Brain pericyte (primary cell): ENCODE measurements around the gene RNU6-1.

Experiments
- DNase-seq: peaks from one replicate; pipeline ENCODE4 v3.0.0-alpha.2; 2012; ENCODE audit warnings: low read depth, low spot score

RNU6-1 gene

DNA sequence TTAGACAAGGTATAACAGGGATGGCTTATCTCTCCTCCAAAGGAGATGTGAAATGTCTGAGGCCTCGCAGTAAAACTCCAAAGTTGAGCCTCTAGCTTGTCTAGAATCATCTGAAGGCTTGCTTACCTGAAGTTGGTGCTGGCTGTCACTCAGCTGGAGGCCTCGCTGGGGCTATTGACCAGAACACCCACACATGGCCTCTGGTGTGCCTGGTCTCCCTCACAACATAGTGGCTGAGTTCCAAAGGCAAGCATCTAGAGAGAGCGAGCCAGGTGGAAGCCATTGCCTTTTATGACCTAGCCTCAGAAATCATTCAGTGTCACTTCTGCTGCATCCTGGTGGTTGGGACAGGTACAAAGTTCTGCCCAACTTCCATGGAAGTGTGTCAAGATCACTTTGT is 17.4 kb upstream of the RNU6-1 start:
- DNase-seq = no peak

DNA sequence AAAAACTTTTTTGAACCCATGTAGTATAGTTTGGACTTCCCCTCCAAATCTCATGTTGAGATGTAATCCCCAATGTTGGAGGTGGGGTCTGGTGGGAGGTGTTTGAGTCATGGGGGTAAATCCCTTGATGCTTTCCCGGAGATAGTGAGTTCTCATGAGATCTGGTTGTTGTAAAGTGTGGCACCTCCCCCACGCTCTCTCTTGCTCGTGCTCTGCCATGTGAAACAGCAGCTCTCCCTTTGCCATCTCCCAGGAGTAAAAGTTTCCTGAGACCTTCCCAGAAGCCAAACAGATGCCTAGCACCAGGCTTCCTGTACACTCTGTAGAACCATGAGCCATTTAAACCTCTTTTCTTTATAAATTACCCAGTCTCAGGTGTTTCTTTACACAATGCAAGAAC is 16.0 kb upstream of the RNU6-1 start:
- no peak for DNase-seq

DNA sequence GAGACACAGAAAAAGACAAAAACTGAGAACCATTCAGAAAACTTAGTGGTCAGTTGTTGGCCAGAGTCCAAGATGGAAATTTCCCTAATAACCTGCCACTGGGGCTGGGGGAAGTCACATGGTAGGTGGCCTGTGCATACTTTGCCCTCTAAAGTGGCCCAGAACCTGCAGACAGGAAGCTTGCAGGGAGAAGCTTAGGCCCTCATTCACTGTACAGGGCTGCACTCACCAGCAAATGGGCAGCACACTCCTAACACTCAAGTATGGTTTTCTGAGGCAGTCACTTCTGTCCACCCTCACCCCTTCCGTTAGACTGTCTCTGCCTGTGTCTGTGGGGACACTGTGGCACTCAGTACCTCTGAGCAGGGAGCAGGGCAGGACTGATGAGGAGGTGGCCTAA is 14.5 kb upstream of the RNU6-1 start:
- no peak for DNase-seq

DNA sequence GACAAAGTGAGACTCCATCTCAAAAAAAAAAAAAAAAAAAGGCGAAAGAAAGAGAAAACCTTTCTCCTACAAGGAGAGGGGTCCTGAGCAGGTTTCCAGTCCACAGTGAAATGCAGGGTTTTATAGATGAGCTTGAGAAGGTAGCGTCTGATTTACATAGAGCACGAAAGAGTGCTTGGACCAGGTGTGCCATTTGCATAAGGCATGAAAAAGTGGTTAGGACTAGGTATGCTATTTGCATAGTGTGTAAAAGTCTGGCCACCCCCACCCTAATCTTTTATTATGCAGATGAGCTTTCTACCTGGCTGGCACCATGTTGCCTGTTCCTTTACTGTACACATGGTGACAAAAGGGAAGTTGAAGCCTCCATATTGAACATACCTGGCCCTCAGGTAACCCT is 13.6 kb upstream of the RNU6-1 start:
- DNase-seq = no peak

DNA sequence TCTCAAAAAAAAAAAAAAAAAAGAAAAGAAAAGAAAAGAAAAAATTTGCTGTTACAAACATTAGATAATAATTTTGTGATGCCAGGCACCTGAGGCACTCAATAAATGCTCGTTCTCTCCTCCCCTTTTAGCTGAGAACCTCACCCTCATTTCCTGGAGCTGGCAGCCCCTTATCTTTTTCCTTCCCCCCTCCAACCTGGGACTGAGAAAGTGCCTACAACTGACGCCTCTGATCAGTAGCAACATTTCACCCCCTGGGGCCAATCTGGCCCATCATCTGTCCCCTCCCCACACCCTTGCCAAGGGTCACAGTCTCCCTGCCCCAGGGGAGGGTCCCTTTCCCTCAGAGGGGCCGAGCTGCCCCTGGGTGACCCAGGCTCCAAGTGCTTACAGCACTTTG is 12.6 kb upstream of the RNU6-1 start:
- no peak for DNase-seq

DNA sequence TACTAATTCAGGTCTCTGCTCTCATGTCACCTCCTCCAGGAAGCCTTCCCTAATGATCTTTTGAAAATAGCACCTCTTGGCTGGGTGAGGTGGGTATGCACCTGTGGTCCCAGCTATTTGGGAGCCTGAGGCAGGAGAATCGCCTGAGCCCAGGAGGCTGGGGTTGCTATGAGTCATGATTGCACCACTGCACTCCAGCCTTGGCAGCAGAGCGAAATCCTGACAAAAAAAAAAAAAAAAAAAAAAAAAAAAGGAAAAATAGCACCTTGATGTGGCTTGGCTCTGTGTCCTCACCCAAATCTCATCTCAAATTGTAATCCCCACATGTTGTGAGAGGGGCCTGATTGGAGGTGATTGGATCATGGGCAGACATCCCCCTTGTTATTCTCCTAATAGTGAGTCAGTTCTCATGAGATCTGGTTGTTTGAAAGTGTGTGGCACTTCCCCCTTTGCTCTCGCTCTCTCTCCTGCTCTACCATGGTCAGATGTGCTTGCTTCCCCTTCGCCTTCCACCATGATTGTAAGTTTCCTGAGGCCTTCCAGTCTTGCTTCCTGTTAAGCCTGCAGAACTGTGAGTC is 11.2 kb upstream of the RNU6-1 start:
- no peak for DNase-seq

DNA sequence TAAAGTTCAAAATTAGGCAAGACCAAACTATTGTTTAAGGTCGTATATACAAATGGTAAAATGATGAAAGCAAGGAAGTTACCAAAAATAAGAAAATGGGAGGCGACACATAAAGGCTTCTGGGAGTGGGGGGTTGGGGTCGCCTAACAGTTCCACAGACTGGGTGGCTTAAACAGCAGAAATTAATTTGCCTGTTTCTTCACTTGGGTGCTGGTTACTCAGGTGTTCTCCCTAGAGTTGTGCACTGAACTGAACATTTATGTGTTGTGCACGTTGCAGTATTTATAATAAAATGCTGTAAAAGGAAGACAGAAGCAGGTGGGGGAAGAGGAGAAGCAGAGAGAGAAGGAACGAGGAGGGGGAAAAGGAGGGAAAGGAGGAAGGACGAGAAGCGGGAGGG is 10.5 kb upstream of the RNU6-1 start:
- DNase-seq = no peak

DNA sequence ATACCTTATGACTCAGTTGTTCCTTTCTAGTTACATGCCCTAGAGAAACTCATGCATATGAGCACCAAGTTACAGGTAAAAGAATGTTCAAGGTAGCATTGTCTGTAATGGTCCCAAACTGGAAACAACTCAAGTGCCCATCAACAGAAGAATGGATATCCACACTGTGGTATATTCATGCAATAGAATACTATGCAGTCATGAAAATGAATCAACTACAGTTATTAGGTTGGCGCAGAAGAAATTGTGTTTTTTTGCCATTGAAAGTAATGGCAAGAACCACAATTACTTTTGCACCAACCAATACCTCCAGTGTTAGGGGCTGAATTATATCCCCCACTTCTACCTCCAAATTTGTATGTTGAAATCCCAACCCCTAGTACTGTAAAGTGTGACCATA is 9.7 kb upstream of the RNU6-1 start:
- no peak for DNase-seq

DNA sequence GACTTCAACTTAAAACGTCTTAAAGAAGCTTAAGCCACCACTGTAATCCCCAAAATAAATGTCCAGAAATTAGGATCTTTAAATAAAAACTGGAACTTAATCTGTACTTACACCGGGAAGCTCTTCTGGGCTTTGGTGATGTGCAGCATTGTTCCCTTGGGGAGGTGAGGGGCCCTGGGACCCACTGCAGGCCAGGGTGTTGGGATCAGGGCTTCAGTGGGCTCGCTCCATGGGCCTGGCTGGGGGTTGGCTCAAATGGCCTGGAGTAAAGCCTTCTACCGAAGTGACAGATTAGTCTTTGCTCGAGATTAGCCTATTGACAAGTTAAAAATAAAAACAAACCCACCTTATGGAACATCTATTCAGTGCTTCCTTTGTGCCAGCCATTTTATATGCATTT is 6.1 kb upstream of the RNU6-1 start:
- no peak for DNase-seq

DNA sequence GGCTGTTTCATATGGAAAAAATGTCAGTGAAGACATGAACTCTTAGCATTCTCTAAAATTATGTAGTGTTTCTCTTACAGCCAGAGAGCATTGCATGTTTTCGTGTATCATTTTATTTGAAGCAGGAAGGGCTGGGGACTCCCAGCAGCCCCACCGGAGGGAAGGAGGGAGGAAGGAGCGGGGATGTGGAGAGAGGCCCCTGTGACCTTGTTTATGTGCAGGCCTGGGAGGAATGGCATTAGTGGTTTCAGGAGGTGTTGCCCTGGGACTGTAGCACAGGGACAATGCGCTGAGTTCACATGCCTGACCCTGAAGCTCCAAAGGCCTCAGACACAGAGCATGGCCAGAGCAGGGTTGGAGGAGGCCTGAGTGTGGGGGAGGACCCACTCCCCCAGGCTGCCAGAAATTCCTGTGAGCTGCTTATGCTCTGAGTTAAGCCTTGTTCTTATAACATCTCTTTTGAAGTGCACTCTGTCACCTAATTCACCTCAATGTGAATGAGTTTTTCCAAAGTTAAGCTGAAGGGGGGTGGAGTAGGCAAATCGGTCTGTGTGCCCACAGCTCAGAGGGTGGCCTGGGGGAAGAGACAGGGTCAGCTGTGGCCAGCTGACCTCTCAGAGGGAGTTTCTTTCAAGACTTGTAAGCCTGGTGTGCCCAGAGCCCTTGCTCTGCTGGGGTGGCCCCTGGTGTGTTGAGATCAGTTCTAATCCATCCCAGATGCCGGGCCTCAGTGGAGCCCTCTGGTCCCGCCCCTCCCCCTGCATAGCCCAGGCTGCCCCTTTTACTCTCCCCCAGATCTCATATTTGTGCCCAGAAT is 3.9 kb upstream of the RNU6-1 start:
- no peak for DNase-seq

DNA sequence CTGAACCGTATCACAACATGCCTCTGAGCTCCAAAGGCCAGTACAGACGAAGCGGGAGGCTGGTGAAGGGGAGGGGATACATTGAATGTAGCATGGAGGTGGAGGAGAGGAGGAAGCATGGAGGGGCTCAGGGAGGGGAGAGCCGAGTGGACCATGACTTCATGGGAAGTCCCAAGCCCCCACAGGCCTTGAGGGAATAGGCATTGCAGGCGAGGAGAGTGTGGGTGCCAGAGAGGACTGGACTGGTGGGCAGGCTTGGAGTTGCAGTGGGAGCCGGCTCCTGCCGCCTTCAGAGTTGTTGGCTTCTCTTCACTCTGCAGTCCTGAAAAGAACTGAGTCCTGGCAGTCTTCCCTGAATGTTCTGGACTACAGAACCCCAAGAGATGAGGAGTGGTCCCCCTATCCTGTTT is 3.3 kb upstream of the RNU6-1 start:
- DNase-seq = no peak

DNA sequence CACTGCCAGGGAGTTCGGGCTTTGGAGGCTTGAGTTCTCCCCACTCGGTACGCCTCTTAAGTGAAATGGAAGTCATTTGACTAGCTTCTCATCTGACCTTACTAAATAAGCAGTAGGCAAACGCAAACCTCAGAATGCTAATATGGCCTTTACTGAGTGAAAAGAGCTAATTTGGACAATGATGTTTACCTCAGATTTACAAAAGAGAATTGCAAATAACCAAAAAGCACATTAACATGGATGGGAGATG is 1.6 kb upstream of the RNU6-1 start:
- no peak for DNase-seq

DNA sequence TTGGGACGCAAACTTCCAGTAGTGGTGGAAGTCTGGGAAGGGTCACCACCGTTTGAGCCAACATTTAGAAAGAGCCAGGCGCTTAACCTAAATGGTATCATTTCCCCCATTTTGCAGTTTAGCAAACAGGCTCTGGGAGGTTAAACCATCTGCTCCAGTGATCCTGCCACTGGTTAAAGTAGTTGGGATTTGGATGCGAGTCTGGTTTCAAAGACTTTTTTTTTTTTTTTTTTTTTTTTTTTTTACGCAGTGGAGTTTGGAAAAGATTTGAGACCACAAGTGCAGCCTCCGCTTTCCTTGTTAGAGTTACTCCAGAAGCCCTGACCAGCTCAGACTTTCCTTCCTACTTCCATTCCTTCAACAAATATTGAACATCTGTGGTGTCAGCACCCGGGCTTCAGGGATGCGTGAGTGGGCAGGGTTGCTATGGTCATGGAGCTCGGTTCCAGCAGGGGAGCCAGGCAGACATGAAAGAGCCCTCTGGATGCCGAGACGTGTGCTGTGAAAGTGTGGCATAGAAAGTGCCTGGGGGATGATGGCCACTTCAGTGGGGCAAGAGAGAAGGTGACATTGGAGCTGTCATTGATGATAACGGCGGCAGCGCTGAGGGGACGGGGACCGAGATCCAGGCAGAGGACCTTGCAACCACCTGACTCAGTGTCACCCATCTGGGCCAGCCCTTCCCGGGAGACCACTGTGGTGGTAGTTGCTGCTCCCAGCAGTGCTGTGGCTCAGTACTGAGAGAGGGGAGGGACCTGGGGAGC is 1.1 kb upstream of the RNU6-1 start:
- no peak for DNase-seq

DNA sequence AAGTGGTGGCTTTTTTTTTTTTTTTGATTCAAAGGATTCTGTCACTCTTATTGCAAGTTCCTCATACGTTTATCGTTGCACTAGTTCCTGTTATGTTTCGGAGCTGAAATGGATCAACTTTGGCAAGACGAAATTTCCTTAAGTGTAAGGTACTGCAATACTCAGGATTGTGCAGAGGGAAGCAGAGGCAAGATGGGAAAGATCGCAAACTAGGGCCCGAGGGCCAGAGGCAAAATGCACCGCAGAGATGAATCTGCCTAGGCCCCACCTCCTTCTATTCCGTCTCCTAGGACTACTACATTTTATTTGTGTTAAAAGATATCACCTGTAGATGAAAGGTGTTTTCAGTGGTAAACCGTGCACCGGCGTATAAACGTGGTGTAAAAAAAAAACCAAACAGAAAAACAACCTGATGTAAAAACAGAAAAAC is 331 bp downstream of the RNU6-1 start:
- no peak for DNase-seq

DNA sequence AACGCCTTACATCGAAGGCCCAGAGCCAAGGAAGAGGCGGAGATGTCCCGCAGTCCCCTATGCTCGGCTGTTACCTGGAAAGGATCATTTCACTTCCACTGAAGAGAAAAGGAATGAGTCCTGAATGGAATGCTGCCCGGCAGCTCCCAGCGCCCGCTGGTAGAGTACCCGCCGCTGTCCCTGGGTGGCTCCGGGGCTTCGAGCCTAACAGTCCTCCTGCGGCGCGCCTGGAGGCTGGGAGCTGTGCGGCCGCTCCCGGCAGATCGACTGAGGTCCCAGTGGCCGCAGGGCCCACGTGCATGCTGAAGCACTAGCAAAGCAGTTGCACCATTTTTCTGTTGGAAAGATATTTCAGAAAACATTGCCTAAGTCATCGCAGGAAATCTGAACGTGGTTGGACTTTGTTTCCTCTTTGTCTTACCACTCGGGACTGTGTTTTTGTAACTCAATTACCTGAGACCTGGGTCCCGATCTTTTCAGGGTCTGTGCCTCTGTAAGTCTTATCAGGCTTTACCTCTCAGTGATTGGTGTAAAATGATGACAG is 984 bp downstream of the RNU6-1 start:
- DNase-seq = no peak

DNA sequence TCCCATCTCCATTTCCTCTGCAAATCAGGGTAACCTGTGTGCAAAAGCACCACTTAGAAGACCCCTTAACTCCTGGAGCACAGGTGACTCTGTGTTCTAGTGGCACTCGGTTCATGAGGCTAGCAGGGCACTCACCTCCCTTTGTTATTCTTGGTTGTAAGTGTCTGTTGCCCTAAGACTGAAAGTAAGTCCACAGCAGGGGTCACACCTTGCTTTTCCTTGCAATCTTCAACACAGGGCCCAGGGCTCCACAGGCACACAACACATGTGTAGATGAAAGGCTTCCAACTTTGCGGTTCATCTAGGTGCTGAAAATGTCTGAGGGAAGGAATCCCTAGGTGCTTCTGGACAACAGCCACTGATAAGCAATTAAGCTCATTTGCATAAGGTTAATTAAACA is 2.9 kb downstream of the RNU6-1 start:
- no peak for DNase-seq

DNA sequence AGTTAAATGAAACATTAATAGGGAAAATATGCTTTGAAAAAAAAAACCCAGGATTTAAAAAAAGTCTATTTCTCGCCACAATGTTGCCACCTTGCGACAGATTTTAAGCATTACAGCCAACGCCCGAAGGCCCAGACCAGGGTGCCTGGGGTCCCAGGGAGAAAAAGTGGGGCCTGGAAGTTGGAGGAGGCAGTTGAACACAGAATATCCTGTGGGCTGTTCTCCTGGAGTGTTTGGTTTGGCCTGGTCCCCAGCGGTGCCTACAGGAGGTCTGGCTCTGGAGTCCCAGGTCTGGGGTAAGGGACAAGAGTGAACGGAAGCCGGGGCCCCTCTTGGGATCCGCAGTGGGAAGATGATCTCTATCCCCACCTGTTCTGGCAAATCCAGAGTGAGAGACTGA is 3.4 kb downstream of the RNU6-1 start:
- no peak for DNase-seq

DNA sequence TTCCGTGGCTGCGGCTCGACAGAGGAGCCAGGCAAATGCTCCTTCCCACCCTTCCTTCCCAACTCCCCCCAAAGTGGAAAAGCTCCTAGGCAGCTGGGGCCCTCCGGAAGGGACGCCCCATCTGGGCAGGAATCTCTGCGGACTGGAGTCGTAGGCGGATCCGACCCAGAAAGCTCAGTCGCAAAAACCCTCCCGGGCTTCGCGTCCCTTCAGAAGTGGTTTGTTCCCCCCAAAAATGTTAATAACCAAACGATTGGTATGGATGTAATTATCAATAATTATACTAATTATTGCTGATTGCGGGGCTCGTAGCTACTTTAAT is 3.8 kb downstream of the RNU6-1 start:
- DNase-seq = no peak

DNA sequence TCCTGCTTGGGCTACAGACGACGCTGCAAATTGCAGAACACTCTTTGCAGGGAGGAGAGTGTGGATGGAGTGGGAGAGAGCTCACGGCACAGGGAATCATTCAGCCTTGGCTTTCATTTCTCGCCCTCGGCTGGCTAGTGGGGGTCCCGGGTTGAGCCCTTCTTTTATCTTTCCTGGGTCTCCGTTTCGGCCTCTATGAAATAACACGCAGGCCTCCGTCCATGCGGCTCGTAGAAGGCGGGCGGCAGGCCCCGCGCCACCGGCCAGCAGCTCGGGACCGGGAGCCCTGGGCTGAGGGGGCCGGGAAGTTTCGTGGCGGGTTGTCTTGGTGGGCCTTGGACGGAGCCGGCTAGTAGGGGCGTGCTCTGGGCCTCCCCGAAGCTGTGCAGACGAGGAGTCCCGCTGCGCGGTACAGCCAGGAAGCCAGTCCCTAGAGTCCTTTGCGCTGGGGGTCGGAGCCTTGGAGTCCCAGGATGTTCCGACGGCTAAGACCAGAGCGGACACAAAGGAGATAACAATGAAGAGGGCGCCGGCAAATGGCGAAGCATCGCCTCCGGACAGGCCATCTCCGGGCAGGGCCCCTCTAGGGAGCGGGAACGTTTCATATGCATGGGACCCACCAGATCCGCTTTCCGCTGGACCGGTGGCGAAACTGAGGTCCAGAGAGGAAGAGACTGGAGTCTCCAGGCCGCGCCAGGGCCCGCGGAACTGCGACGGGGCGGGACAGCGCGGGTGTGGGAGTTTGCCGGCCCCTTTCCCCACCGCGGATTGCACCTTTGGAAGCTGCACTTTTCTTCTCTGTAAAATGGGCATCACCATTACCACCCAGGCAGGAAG is 4.3 kb downstream of the RNU6-1 start:
- no peak for DNase-seq

DNA sequence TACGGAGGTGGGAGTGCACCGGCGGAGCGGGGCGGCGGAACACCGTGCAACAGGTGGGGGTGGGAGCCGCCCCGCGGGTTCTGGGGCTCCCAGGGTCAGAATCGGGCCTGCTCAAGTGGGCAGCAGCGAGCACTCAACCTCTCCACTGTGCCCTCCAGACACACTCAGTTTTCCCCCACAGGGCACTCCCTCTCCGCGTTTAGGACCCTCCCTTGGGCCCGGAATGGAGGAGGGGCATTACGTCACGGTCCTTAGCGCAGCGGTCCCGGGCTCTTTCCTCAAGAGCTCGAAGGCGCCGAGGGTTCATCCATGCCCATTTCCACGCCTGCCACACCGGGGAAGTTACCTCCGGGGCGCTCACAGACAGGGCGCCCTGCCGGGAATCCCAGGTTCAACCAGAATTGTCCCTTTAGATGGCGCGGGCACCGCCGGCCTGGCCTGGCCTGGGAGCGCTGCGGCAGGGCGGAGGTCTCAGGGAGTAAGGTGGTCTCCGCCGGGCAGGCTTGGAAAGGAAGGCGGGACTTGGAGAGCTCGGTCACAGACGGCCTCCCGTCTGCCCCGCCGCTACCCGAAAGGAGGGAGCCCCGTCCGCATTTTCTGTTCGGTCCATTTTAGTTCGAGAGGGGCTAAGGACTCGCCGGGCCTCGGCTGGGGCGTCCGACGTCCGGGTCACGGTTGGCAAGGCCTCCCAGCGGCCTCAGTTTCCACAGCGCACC is 5.1 kb downstream of the RNU6-1 start:
- no peak for DNase-seq

DNA sequence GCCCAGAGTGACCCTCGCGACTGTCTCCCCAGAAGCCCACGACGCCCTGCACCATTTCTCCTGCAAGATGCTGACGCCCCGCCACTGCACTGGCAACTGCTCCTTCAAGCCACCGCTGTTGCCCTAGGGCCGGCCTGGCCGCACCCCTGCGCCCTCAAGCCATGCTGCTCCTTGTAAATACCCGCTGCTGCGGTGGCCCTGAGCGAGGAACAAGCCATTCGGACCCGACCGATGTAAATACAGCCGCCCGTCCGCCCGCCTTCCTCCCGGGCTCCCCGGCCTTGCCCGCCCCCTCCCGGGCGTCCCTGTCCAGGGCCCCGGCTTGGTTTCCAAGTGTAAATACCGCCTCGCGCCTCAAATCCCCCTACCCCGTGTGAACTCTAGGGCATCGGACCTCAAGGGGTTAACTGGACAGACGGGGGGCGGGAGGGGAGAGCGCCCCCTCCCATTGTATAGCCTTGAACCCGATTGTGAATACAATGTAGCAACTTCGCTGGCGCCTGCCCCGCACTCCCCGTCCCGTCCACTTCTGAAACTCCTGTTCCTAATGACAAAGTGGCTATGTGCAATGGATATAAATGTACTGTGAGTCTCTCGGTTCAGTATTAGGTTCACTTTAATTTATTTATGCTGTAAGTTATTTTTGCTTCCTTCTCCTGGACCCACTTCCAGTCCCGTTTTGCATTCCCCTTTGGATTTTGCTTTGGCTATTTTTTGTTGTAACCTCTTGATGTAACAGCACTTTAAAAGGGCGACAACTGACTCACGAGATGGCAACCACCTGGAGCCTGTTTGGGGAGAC is 5.9 kb downstream of the RNU6-1 start:
- DNase-seq = no peak
